GM23338 (cell line): ENCODE results near the gene EFHD2. TPM values are rescaled to one million over a fixed set of nuclear protein-coding genes. Genes with fewer than 3 reads are reported as not detected.
A peak's percentile ranks its signal among the peaks of the same experiment; 100 is the strongest.

Experiments
- ATAC-seq: fragments of 200-7000 bp; cut with Tn5 transposase; 3 replicates; pipeline ENCODE4 v1.9.1; 2020
- DNase-seq: peaks from one replicate; pipeline ENCODE4 v3.0.0-alpha.2; 2015; ENCODE audit warnings: low spot score
- H2AFZ ChIP-seq: fragments of 200-600 bp; sonication (generic); 2 replicates; pipeline ENCODE4 v1.8.0; 2016; ENCODE audit warnings: antibody characterized with exemption, mild to moderate bottlenecking, moderate library complexity
- H3F3A ChIP-seq: fragments of 200-600 bp; sonication (generic); replicated peaks from 2 replicates; pipeline ENCODE4 v1.8.0; 2017; ENCODE audit warnings: antibody characterized with exemption, mixed run types, low read depth
- H3K27ac ChIP-seq: fragments of 200-600 bp; sonication (generic); 2 replicates; pipeline ENCODE4 v1.6.1; 2016; ENCODE audit warnings: low read depth
- H3K27me3 ChIP-seq: fragments of 200-600 bp; sonication (generic); 2 replicates; pipeline ENCODE4 v1.8.0; 2016; ENCODE audit warnings: mild to moderate bottlenecking, mixed run types, moderate library complexity; ENCODE audit not compliant: insufficient read depth
- H3K36me3 ChIP-seq: fragments of 200-600 bp; sonication (generic); 2 replicates; pipeline ENCODE4 v1.8.0; 2016; ENCODE audit warnings: mild to moderate bottlenecking; ENCODE audit not compliant: insufficient read depth
- H3K4me1 ChIP-seq: fragments of 200-600 bp; sonication (generic); 2 replicates; pipeline ENCODE4 v1.8.0; 2016; ENCODE audit warnings: mild to moderate bottlenecking, moderate library complexity; ENCODE audit not compliant: insufficient read depth
- H3K4me2 ChIP-seq: fragments of 200-600 bp; sonication (generic); 2 replicates; pipeline ENCODE4 v1.7.1; 2017; ENCODE audit warnings: mixed run types
- H3K4me3 ChIP-seq: fragments of 200-600 bp; sonication (generic); 2 replicates; pipeline ENCODE4 v1.6.1; 2016; ENCODE audit warnings: mixed run types
- H3K79me2 ChIP-seq: fragments of 200-600 bp; sonication (generic); replicated peaks from 2 replicates; pipeline ENCODE4 v1.8.0; 2017; ENCODE audit warnings: mild to moderate bottlenecking; ENCODE audit not compliant: insufficient read depth
- H3K9me2 ChIP-seq: fragments of 200-600 bp; sonication (generic); 2 replicates; pipeline ENCODE4 v1.8.0; 2017; ENCODE audit not compliant: insufficient read depth
- H4K20me1 ChIP-seq: fragments of 200-600 bp; sonication (generic); replicated peaks from 2 replicates; pipeline ENCODE4 v1.8.0; 2017; ENCODE audit warnings: mild to moderate bottlenecking; ENCODE audit not compliant: insufficient read depth
- H3K27ac Mint-ChIP-seq: 2 replicates; pipeline ENCODE4 v1.8.0; 2020; ENCODE audit warnings: inconsistent platforms, mild to moderate bottlenecking, moderate library complexity, mixed read lengths
- H3K27me3 Mint-ChIP-seq: 3 replicates; pipeline ENCODE4 v1.8.0; 2022; ENCODE audit warnings: low read depth, mild to moderate bottlenecking, moderate library complexity, mixed read lengths, inconsistent platforms; ENCODE audit not compliant: insufficient read depth, poor library complexity
- H3K36me3 Mint-ChIP-seq: 3 replicates; pipeline ENCODE4 v1.8.0; 2021; ENCODE audit warnings: low read depth, mild to moderate bottlenecking, inconsistent platforms, moderate library complexity, mixed read lengths
- H3K4me1 Mint-ChIP-seq: 3 replicates; pipeline ENCODE4 v1.8.0; 2020; ENCODE audit warnings: mild to moderate bottlenecking, inconsistent platforms, mixed read lengths
- H3K4me3 Mint-ChIP-seq: 3 replicates; pipeline ENCODE4 v1.8.0; 2021; ENCODE audit warnings: moderate library complexity, mild to moderate bottlenecking, inconsistent platforms, mixed read lengths
- H3K9me3 Mint-ChIP-seq: 3 replicates; pipeline ENCODE4 v1.8.0; 2020; ENCODE audit warnings: moderate library complexity, mild to moderate bottlenecking, inconsistent platforms, mixed read lengths
- ZNF114 ChIP-seq: fragments of 250-450 bp; sonication (Bioruptor Pico); IDR thresholded peaks from 2 replicates; pipeline ENCODE4 v1.5.0; 2020; ENCODE audit warnings: mild to moderate bottlenecking, moderate library complexity
- polyA plus RNA-seq: library from polyadenylated mRNA; unstranded; fragments of >200 nt; fragmentation: Nextera tagmentation; extraction: Ambion mirVana; gene quantifications from 2 replicates; pipeline ENCODE4 v1.2.1, GENCODE V29; 2016
- total RNA-seq: library from RNA; depleted of rRNA; stranded (reverse); fragments of >200 nt; shearing (Covaris generic); gene quantifications from 2 replicates; pipeline ENCODE4 v1.2.3, GENCODE V29; 2014
- TF ChIP-seq, protein P1 (sequence below): fragments of 250-450 bp; sonication (Bioruptor Pico); IDR thresholded peaks from 2 replicates; pipeline ENCODE4 v1.5.0; 2020; ENCODE audit warnings: mild to moderate bottlenecking, moderate library complexity
- TF ChIP-seq, protein P2 (sequence below), 2 experiments: fragments of 200-600 bp in 1 of 2; sonication (generic) in 1 of 2; conservative IDR thresholded peaks; 2 replicates each; pipeline versions ENCODE4 v1.5.1 to v1.6.1; 2016 to 2017; ENCODE audit warnings: antibody characterized with exemption in 2 of 2, low read depth in 2 of 2, mild to moderate bottlenecking in 2 of 2, moderate library complexity in 1 of 2

EFHD2 gene
- total and polyA plus RNA-seq, 2 experiments from 2014 or later: 22.8 to 23.7 TPM

DNA sequence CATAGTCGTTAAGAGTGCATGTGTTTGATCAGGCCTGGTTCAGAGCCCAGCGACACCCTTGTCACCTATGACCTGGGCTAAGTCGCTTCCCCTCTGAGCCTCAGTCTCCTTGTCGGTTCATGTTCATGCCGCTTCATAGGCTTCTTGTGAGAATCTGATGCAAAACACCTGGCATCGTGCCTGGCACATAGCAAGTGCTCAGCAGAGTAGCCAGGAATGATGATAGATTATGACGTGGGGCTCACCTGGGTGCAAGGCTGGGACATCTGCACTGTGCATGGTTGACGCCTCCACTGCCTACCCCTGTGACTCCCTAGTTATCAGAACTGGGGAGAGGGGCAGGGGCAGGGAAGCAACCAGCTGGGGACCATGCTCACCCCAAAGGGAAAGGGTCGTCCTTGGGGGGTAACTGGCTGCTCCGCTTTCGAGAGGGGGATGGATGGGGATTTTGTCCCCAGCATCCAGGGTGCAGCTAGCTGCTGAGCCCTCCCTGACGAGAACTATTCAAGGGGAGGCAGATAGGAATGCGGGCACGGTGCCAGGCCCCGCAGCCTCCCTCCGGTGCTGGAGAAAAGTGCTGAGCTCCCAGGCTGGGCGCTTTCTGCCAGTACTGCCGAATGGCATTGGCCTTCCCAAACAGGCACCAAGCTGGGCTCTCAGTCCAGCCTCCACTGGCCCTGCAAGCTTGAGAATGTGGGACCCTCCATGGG, 9.3 kb downstream of the EFHD2 start:
- Mint-ChIP-seq H3K4me3 (no peak overlapping the region), H3K9me3 (peaks cover 8% of the 10 kb centered on the region; the same call in 2 of the 3 replicates)
- TF ChIP-seq, protein P1, sequence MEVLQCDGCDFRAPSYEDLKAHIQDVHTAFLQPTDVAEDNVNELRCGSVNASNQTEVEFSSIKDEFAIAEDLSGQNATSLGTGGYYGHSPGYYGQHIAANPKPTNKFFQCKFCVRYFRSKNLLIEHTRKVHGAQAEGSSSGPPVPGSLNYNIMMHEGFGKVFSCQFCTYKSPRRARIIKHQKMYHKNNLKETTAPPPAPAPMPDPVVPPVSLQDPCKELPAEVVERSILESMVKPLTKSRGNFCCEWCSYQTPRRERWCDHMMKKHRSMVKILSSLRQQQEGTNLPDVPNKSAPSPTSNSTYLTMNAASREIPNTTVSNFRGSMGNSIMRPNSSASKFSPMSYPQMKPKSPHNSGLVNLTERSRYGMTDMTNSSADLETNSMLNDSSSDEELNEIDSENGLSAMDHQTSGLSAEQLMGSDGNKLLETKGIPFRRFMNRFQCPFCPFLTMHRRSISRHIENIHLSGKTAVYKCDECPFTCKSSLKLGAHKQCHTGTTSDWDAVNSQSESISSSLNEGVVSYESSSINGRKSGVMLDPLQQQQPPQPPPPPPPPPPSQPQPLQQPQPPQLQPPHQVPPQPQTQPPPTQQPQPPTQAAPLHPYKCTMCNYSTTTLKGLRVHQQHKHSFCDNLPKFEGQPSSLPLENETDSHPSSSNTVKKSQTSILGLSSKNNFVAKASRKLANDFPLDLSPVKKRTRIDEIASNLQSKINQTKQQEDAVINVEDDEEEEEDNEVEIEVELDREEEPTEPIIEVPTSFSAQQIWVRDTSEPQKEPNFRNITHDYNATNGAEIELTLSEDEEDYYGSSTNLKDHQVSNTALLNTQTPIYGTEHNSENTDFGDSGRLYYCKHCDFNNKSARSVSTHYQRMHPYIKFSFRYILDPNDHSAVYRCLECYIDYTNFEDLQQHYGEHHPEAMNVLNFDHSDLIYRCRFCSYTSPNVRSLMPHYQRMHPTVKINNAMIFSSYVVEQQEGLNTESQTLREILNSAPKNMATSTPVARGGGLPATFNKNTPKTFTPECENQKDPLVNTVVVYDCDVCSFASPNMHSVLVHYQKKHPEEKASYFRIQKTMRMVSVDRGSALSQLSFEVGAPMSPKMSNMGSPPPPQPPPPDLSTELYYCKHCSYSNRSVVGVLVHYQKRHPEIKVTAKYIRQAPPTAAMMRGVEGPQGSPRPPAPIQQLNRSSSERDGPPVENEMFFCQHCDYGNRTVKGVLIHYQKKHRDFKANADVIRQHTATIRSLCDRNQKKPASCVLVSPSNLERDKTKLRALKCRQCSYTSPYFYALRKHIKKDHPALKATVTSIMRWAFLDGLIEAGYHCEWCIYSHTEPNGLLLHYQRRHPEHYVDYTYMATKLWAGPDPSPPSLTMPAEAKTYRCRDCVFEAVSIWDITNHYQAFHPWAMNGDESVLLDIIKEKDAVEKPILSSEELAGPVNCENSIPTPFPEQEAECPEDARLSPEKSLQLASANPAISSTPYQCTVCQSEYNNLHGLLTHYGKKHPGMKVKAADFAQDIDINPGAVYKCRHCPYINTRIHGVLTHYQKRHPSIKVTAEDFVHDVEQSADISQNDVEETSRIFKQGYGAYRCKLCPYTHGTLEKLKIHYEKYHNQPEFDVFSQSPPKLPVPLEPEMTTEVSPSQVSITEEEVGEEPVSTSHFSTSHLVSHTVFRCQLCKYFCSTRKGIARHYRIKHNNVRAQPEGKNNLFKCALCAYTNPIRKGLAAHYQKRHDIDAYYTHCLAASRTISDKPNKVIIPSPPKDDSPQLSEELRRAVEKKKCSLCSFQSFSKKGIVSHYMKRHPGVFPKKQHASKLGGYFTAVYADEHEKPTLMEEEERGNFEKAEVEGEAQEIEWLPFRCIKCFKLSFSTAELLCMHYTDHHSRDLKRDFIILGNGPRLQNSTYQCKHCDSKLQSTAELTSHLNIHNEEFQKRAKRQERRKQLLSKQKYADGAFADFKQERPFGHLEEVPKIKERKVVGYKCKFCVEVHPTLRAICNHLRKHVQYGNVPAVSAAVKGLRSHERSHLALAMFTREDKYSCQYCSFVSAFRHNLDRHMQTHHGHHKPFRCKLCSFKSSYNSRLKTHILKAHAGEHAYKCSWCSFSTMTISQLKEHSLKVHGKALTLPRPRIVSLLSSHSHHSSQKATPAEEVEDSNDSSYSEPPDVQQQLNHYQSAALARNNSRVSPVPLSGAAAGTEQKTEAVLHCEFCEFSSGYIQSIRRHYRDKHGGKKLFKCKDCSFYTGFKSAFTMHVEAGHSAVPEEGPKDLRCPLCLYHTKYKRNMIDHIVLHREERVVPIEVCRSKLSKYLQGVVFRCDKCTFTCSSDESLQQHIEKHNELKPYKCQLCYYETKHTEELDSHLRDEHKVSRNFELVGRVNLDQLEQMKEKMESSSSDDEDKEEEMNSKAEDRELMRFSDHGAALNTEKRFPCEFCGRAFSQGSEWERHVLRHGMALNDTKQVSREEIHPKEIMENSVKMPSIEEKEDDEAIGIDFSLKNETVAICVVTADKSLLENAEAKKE (CRISPR knock-in tag): no peak

DNA sequence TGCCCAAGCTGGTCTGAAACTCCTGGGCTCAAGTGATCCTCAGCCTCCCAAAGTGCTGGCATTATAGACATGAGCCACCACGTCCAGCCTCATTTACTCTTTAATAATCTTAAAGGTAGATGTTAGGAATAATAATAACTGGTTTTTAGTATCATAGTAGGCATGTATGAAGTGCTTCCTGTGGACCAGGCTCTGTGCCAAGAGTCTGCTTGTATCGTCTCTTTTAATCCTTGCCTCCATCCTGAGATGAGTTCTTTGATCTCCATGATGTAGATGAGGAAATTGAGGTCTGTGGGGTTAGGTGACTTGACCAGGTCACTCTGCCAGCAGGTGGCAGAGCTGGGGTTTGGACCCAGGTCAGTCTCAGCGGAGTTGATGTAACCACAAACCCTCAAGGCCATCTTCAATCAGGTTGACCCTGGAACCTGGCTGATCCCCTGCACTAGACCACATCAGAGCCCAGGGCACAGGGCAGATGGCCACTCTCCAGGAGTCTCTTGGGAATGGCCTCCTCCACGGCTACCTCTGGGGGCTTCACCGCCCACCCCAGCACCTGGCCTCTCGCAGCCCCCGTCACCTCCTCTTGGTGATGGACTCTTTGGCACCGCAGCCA, 11.3 kb downstream of the EFHD2 start:
- no peaks in the 10 kb centered on the region for H3K79me2 ChIP-seq
- Mint-ChIP-seq H3K4me1 (peaks cover 3% of the 10 kb centered on the region; the same call in 2 of the 3 replicates), H3K4me3 (no peak overlapping the region), H3K9me3 (peaks cover 8% of the 10 kb centered on the region; the same call in 2 of the 3 replicates), H3K36me3 (peaks cover 5% of the 10 kb centered on the region; the same call in 2 of the 3 replicates), H3K27ac (no peak overlapping the region), H3K27me3 (peaks cover 13% of the 10 kb centered on the region)
- H2AFZ ChIP-seq: no peak overlapping the region
- no peak overlapping the region for H3K27ac ChIP-seq
- no peaks in the 10 kb centered on the region for H3K4me1 ChIP-seq
- no peak overlapping the region for H3K4me2 ChIP-seq
- ATAC-seq: no peak
- H3F3A ChIP-seq: no peaks in the 10 kb centered on the region
- H3K4me3 ChIP-seq: no peak overlapping the region
- no peaks in the 10 kb centered on the region for H3K9me2 ChIP-seq
- H4K20me1 ChIP-seq: no peaks in the 10 kb centered on the region; the same call in 1 of the 2 replicates
- no peak for TF ChIP-seq ZNF114 (CRISPR knock-in tag)
- TF ChIP-seq, protein P2, sequence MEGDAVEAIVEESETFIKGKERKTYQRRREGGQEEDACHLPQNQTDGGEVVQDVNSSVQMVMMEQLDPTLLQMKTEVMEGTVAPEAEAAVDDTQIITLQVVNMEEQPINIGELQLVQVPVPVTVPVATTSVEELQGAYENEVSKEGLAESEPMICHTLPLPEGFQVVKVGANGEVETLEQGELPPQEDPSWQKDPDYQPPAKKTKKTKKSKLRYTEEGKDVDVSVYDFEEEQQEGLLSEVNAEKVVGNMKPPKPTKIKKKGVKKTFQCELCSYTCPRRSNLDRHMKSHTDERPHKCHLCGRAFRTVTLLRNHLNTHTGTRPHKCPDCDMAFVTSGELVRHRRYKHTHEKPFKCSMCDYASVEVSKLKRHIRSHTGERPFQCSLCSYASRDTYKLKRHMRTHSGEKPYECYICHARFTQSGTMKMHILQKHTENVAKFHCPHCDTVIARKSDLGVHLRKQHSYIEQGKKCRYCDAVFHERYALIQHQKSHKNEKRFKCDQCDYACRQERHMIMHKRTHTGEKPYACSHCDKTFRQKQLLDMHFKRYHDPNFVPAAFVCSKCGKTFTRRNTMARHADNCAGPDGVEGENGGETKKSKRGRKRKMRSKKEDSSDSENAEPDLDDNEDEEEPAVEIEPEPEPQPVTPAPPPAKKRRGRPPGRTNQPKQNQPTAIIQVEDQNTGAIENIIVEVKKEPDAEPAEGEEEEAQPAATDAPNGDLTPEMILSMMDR (conservative IDR thresholded peaks at IDR 0.05; ENCODE audit: low read depth in 2 of 2): peak in 1 of 2 experiments; percentile 21; a peak in 1 of 4 replicates
- no peaks in the 10 kb centered on the region for H3K27me3 ChIP-seq
- no peak for DNase-seq
- H3K36me3 ChIP-seq: no peaks in the 10 kb centered on the region

More for the DNA sequence above, 9.3 kb downstream of the EFHD2 start:
- Histone ChIP-seq H3K36me3 (no peaks in the 10 kb centered on the region), H3K4me1 (no peaks in the 10 kb centered on the region), H4K20me1 (no peaks in the 10 kb centered on the region; the same call in 1 of the 2 replicates), H3K4me3 (no peak overlapping the region), H3K27ac (no peak overlapping the region), H3K27me3 (no peaks in the 10 kb centered on the region), H3K4me2 (no peak overlapping the region), H3F3A (no peaks in the 10 kb centered on the region), H3K79me2 (no peaks in the 10 kb centered on the region), H2AFZ (no peak overlapping the region), H3K9me2 (no peaks in the 10 kb centered on the region)
- Mint-ChIP-seq H3K36me3 (peaks cover 5% of the 10 kb centered on the region; the same call in 2 of the 3 replicates), H3K27ac (no peak overlapping the region), H3K4me1 (peaks cover 6% of the 10 kb centered on the region), H3K27me3 (peaks cover 7% of the 10 kb centered on the region)
- DNase-seq (no peak), ATAC-seq (no peak)
